ENCODE data around the gene PRKACB. TPM values are rescaled to one million over a fixed set of nuclear protein-coding genes. Genes with fewer than 3 reads are reported as not detected.

PRKACB gene
- total and polyA plus RNA-seq, 4 donors, result 5.9 to 18.2 (median 8.9) TPM

DNA sequence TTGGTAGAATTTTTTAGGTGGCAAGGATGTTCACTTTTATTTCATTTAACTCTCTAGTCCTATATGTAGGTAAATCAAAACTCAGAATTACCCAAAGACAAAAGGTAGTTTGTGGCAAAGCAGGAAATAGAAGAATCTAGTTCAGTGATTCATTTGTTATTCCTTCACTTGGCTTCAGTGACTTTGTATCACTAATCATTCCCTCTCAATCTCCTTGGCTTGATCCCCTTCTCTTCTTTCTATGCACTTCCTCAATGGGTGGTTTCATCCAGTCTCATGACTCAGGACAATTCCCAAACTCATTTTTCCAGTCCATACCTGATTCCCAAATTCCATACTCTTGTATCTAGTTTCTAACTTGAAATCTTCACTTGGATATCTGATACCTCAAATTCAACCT is 64.9 kb downstream of the PRKACB start (continued):
- TF ChIP-seq, protein P1, sequence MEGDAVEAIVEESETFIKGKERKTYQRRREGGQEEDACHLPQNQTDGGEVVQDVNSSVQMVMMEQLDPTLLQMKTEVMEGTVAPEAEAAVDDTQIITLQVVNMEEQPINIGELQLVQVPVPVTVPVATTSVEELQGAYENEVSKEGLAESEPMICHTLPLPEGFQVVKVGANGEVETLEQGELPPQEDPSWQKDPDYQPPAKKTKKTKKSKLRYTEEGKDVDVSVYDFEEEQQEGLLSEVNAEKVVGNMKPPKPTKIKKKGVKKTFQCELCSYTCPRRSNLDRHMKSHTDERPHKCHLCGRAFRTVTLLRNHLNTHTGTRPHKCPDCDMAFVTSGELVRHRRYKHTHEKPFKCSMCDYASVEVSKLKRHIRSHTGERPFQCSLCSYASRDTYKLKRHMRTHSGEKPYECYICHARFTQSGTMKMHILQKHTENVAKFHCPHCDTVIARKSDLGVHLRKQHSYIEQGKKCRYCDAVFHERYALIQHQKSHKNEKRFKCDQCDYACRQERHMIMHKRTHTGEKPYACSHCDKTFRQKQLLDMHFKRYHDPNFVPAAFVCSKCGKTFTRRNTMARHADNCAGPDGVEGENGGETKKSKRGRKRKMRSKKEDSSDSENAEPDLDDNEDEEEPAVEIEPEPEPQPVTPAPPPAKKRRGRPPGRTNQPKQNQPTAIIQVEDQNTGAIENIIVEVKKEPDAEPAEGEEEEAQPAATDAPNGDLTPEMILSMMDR (IDR thresholded peaks at IDR 0.05; ENCODE audit: low read depth, low read length, missing input control), result no peak
- TF ChIP-seq, protein P2, sequence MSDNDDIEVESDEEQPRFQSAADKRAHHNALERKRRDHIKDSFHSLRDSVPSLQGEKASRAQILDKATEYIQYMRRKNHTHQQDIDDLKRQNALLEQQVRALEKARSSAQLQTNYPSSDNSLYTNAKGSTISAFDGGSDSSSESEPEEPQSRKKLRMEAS (IDR thresholded peaks at IDR 0.05), result no peak

DNA sequence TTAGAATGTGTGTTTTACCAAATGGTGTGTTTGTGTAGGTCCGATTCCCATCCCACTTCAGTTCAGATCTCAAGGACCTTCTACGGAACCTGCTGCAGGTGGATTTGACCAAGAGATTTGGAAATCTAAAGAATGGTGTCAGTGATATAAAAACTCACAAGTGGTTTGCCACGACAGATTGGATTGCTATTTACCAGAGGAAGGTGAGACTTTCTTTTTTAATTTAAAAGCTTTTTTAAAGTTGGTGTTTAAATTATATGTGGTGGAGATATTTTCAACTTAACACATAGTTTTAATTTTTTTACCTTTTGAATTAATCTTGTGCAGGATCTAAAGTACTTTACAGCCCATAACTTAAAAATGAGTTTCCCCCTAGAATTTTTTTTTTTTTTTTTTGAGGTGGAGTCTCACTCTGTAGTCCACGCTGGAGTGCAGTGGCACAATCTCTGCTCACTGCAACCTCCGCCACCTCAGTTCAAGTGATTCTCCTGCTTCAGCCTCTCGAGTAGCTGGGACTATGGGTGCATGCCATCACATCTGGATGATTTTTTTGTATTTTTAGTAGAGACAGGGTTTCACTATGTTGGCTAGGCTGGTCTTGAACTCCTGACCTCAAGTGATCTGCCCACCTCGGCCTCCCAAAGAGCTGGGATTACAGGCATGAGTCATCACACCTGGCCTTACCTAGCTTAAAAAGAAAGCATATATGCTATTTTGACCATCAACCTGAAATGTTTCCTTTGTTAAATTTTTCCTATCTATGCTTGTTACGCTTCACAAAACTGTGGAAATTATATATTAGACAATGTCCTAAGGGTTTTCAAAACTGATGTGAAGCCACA is 70.3 kb downstream of the PRKACB start:
- Histone ChIP-seq H3K4me1 (ENCODE audit: control insufficient read depth in 4 of 4, insufficient read depth in 4 of 4, low read length in 3 of 4) (no peaks in the 10 kb centered on the region), H3K9me3 (ENCODE audit: control insufficient read depth in 4 of 4, low read length in 3 of 4) (peaks cover 0 to 2% (median 0%) of the 10 kb centered on the region in 4 donors), H3K36me3 (ENCODE audit: control insufficient read depth in 4 of 4, insufficient read depth in 3 of 4, low read depth in 1 of 4, low read length in 3 of 4) (peaks cover 0 to 3% (median 2%) of the 10 kb centered on the region in 4 donors), H3K9ac (ENCODE audit: low read depth in 1 of 2, low read length in 2 of 2) (no peak overlapping the region), H3K27ac (ENCODE audit: low read depth in 1 of 2, low read length in 2 of 2) (no peak overlapping the region), H3K4me3 (ENCODE audit: low read depth in 1 of 3, low read length in 3 of 3) (no peak overlapping the region), H3K27me3 (ENCODE audit: control insufficient read depth in 4 of 4, insufficient read depth in 4 of 4, low read length in 3 of 4) (no peaks in the 10 kb centered on the region)
- 93% methylated on average over 8 of the region's 8 CpGs for WGBS
- no peak for DNase-seq (ENCODE audit: low spot score)
- TF ChIP-seq, protein P3, sequence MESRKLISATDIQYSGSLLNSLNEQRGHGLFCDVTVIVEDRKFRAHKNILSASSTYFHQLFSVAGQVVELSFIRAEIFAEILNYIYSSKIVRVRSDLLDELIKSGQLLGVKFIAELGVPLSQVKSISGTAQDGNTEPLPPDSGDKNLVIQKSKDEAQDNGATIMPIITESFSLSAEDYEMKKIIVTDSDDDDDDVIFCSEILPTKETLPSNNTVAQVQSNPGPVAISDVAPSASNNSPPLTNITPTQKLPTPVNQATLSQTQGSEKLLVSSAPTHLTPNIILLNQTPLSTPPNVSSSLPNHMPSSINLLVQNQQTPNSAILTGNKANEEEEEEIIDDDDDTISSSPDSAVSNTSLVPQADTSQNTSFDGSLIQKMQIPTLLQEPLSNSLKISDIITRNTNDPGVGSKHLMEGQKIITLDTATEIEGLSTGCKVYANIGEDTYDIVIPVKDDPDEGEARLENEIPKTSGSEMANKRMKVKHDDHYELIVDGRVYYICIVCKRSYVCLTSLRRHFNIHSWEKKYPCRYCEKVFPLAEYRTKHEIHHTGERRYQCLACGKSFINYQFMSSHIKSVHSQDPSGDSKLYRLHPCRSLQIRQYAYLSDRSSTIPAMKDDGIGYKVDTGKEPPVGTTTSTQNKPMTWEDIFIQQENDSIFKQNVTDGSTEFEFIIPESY (IDR thresholded peaks at IDR 0.05), result no peak
- TF ChIP-seq, protein P4, sequence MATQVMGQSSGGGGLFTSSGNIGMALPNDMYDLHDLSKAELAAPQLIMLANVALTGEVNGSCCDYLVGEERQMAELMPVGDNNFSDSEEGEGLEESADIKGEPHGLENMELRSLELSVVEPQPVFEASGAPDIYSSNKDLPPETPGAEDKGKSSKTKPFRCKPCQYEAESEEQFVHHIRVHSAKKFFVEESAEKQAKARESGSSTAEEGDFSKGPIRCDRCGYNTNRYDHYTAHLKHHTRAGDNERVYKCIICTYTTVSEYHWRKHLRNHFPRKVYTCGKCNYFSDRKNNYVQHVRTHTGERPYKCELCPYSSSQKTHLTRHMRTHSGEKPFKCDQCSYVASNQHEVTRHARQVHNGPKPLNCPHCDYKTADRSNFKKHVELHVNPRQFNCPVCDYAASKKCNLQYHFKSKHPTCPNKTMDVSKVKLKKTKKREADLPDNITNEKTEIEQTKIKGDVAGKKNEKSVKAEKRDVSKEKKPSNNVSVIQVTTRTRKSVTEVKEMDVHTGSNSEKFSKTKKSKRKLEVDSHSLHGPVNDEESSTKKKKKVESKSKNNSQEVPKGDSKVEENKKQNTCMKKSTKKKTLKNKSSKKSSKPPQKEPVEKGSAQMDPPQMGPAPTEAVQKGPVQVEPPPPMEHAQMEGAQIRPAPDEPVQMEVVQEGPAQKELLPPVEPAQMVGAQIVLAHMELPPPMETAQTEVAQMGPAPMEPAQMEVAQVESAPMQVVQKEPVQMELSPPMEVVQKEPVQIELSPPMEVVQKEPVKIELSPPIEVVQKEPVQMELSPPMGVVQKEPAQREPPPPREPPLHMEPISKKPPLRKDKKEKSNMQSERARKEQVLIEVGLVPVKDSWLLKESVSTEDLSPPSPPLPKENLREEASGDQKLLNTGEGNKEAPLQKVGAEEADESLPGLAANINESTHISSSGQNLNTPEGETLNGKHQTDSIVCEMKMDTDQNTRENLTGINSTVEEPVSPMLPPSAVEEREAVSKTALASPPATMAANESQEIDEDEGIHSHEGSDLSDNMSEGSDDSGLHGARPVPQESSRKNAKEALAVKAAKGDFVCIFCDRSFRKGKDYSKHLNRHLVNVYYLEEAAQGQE (IDR thresholded peaks at IDR 0.05), result no peak
- TF ChIP-seq GABPA (IDR thresholded peaks at IDR 0.05 in 1 of 2, conservative IDR thresholded peaks at IDR 0.05 in 1 of 2) (no peak), JUND (IDR thresholded peaks at IDR 0.05) (no peak), FOXA1 (IDR thresholded peaks at IDR 0.05) (no peak), NR2F2 (IDR thresholded peaks at IDR 0.05) (no peak), TAF1 (conservative IDR thresholded peaks at IDR 0.05) (no peak)
- TF ChIP-seq, protein P5, sequence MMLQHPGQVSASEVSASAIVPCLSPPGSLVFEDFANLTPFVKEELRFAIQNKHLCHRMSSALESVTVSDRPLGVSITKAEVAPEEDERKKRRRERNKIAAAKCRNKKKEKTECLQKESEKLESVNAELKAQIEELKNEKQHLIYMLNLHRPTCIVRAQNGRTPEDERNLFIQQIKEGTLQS (IDR thresholded peaks at IDR 0.05), result no peak

DNA sequence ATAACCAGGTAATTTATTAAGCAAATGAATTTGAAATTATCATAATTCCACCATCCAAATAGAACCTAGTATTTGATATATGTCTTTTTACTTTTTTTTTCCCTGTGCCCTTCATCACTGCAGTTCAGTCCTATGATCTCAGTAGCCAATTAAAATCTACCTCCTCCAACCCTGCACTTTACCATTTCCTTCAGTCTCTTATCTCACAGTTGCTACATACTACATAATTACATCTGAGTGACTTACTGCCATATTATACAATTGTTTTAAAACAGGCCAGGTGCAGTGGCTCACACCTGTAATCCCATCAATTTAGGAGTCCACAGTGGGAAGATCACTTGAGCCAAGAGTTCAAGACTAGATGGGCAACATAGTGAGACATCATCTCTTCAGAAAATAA is 73.2 kb downstream of the PRKACB start:
- H3K9me3 ChIP-seq (ENCODE audit: control insufficient read depth in 4 of 4, low read length in 3 of 4), result no peaks in the 10 kb centered on the region
- H3K27ac ChIP-seq (ENCODE audit: low read depth in 1 of 2, low read length in 2 of 2), result no peak overlapping the region
- H3K9ac ChIP-seq (ENCODE audit: low read depth in 1 of 2, low read length in 2 of 2), result no peak overlapping the region
- H3K4me1 ChIP-seq (ENCODE audit: control insufficient read depth in 4 of 4, insufficient read depth in 4 of 4, low read length in 3 of 4), result no peaks in the 10 kb centered on the region
- H3K36me3 ChIP-seq (ENCODE audit: control insufficient read depth in 4 of 4, insufficient read depth in 3 of 4, low read depth in 1 of 4, low read length in 3 of 4), result peaks cover 0 to 2% (median 2%) of the 10 kb centered on the region in 4 donors
- H3K4me3 ChIP-seq (ENCODE audit: low read depth in 1 of 3, low read length in 3 of 3), result no peak overlapping the region
- DNase-seq (ENCODE audit: low spot score), result no peak
- no peaks in the 10 kb centered on the region for H3K27me3 ChIP-seq (ENCODE audit: control insufficient read depth in 4 of 4, insufficient read depth in 4 of 4, low read length in 3 of 4)
- TF ChIP-seq, protein P3 (IDR thresholded peaks at IDR 0.05), result no peak
- TF ChIP-seq TAF1 (conservative IDR thresholded peaks at IDR 0.05), result no peak
- no peak for TF ChIP-seq FOXA1 (IDR thresholded peaks at IDR 0.05)
- TF ChIP-seq FOXA2 (IDR thresholded peaks at IDR 0.05), result no peak
- TF ChIP-seq EGR1 (IDR thresholded peaks at IDR 0.05; ENCODE audit: low read depth in 2 of 2), result no peak
- TF ChIP-seq, protein P4 (IDR thresholded peaks at IDR 0.05), result no peak
- TF ChIP-seq RAD21 (IDR thresholded peaks at IDR 0.05), result no peak
- no peak for TF ChIP-seq NR2F2 (IDR thresholded peaks at IDR 0.05)
- TF ChIP-seq, protein P2 (IDR thresholded peaks at IDR 0.05), result no peak
